ENCODE measurements around the gene CENPW.

- no peak for TF ChIP-seq CBX2 (IDR thresholded peaks at IDR 0.05; ENCODE audit: borderline replicate concordance, low read depth)
- TF ChIP-seq USF2 (IDR thresholded peaks at IDR 0.05): no peak
- no peak for TF ChIP-seq REST (IDR thresholded peaks at IDR 0.05)
- no peak for TF ChIP-seq RFX5 (IDR thresholded peaks at IDR 0.05)
- no peak for TF ChIP-seq RNF2 (IDR thresholded peaks at IDR 0.05; ENCODE audit: borderline replicate concordance, low read depth)
- no peak for TF ChIP-seq KDM5A (IDR thresholded peaks at IDR 0.05)
- no peak for TF ChIP-seq FOSL2 (IDR thresholded peaks at IDR 0.05)
- TF ChIP-seq FOSL2 (CRISPR knock-in tag; IDR thresholded peaks at IDR 0.05): no peak
- no peak for TF ChIP-seq JUNB (IDR thresholded peaks at IDR 0.05)
- TF ChIP-seq HES2 (IDR thresholded peaks at IDR 0.05): no peak
- TF ChIP-seq POLR2A (IDR thresholded peaks at IDR 0.05; ENCODE audit: low read length): no peak
- TF ChIP-seq, protein P1, sequence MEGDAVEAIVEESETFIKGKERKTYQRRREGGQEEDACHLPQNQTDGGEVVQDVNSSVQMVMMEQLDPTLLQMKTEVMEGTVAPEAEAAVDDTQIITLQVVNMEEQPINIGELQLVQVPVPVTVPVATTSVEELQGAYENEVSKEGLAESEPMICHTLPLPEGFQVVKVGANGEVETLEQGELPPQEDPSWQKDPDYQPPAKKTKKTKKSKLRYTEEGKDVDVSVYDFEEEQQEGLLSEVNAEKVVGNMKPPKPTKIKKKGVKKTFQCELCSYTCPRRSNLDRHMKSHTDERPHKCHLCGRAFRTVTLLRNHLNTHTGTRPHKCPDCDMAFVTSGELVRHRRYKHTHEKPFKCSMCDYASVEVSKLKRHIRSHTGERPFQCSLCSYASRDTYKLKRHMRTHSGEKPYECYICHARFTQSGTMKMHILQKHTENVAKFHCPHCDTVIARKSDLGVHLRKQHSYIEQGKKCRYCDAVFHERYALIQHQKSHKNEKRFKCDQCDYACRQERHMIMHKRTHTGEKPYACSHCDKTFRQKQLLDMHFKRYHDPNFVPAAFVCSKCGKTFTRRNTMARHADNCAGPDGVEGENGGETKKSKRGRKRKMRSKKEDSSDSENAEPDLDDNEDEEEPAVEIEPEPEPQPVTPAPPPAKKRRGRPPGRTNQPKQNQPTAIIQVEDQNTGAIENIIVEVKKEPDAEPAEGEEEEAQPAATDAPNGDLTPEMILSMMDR (IDR thresholded peaks at IDR 0.05): no peak
- TF ChIP-seq, protein P2, sequence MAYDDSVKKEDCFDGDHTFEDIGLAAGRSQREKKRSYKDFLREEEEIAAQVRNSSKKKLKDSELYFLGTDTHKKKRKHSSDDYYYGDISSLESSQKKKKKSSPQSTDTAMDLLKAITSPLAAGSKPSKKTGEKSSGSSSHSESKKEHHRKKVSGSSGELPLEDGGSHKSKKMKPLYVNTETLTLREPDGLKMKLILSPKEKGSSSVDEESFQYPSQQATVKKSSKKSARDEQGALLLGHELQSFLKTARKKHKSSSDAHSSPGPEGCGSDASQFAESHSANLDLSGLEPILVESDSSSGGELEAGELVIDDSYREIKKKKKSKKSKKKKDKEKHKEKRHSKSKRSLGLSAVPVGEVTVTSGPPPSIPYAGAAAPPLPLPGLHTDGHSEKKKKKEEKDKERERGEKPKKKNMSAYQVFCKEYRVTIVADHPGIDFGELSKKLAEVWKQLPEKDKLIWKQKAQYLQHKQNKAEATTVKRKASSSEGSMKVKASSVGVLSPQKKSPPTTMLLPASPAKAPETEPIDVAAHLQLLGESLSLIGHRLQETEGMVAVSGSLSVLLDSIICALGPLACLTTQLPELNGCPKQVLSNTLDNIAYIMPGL (CRISPR knock-in tag; IDR thresholded peaks at IDR 0.05; ENCODE audit: borderline replicate concordance): no peak
- TF ChIP-seq MAFK (IDR thresholded peaks at IDR 0.05; ENCODE audit: partially characterized antibody): no peak
- no peak for TF ChIP-seq NR3C1 (IDR thresholded peaks at IDR 0.05)
Observed at GRCh38 chr6:126302191-126302590, 37.7 kb upstream of the CENPW start.
